Colonic mucosa (tissue), 4 donors: Measurements from ENCODE around the gene VSNL1. TPM values are rescaled to one million over a fixed set of nuclear protein-coding genes. Genes with fewer than 3 reads are reported as not detected.

ENCODE experiments used
- DNase-seq: peaks from one replicate; pipeline ENCODE4 v3.0.0-alpha.2; 2020
- H3K27ac ChIP-seq: fragments of 200-600 bp; one replicate; pipeline ENCODE4 v1.8.0; 2021
- H3K27me3 ChIP-seq: fragments of 200-600 bp; one replicate; pipeline ENCODE4 v1.8.0; 2021
- H3K36me3 ChIP-seq: fragments of 200-600 bp; one replicate; pipeline ENCODE4 v1.8.0; 2021
- H3K4me1 ChIP-seq: fragments of 200-600 bp; one replicate; pipeline ENCODE4 v1.8.0; 2021; ENCODE audit warnings: mild to moderate bottlenecking
- H3K4me3 ChIP-seq: fragments of 200-600 bp; one replicate; pipeline ENCODE4 v1.8.0; 2021
- H3K9ac ChIP-seq, 2 donors: one replicate each; pipeline ENCODE4 v1.7.0; 2013; ENCODE audit warnings: control low read depth in 2 of 2, low read depth in 2 of 2, low read length in 2 of 2
- H3K9me3 ChIP-seq: fragments of 200-600 bp; one replicate; pipeline ENCODE4 v1.8.0; 2021
- intact Hi-C: fragments of 100-400 bp; cut with DNase I; formaldehyde crosslinking; loops from one replicate; pipeline ENCODE4 v1.14.1; 2022
- total RNA-seq, 2 donors: library from RNA; stranded (reverse); fragmentation: NEBNext Ultra II Directional in 1 of 2; extraction: Animal tissue kit (Norgen Biotek cat#: 25700) in 1 of 2; gene quantifications; one replicate each; pipeline ENCODE4 v1.2.1, GENCODE V29; 2021
- TF ChIP-seq, protein P1 (sequence below): fragments of 200-600 bp; IDR thresholded peaks from one replicate; pipeline ENCODE4 v1.8.0; 2022; ENCODE audit warnings: antibody characterized with exemption, mild to moderate bottlenecking
- donor health status: healthy.
- donor health status: DM: no; HTN: no; CAD: no.
- donor health status: DM: no; HTN: no; CAD: no.

Gene VSNL1
- total RNA-seq, 2 donors from 2014 or later: 7.4 to 8.1 TPM

DNA sequence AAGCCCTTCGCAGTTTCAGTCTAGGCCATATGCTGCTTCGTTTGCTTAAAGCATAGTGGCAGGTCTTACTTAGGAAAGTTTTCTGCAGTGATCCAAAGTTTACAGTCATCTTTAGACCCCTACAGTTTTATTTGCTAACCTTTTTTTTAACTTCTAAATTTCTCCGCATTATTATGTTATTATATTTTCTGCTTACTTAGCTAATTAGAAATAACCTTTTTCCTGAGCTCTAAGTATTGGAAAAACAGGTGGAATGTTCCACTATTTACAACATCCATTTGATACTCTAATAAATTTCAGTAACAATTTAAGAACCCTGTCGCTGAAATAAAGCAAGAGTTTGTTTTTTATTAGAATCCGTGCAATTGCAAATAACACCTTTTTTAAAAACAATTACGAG lies 18.2 kb upstream of the VSNL1 start:
- TF ChIP-seq, protein P1, sequence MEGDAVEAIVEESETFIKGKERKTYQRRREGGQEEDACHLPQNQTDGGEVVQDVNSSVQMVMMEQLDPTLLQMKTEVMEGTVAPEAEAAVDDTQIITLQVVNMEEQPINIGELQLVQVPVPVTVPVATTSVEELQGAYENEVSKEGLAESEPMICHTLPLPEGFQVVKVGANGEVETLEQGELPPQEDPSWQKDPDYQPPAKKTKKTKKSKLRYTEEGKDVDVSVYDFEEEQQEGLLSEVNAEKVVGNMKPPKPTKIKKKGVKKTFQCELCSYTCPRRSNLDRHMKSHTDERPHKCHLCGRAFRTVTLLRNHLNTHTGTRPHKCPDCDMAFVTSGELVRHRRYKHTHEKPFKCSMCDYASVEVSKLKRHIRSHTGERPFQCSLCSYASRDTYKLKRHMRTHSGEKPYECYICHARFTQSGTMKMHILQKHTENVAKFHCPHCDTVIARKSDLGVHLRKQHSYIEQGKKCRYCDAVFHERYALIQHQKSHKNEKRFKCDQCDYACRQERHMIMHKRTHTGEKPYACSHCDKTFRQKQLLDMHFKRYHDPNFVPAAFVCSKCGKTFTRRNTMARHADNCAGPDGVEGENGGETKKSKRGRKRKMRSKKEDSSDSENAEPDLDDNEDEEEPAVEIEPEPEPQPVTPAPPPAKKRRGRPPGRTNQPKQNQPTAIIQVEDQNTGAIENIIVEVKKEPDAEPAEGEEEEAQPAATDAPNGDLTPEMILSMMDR: no peak
- intact Hi-C loops: no loop called here

DNA sequence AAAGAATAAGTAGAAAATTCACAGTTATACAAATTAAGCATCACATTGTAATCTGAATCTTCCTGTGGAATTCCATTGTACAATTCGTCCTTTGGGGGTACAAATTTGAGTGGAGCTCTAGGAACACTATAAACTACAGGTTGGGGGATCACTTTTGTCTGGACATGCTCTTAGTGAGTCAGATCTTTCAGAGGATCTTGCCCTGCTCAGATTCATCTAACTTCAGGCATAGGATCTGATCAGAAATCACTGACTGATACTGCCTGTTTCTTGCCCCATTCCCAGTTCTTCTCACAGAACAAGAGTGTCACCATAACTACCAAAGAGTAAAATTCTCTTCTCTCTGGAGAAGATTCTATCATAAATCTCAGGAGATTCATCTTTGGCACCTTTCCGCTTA lies 10.7 kb upstream of the VSNL1 start:
- Histone ChIP-seq H3K9ac (no peak overlapping the region), H3K27me3 (no peaks in the 10 kb centered on the region), H3K36me3 (no peaks in the 10 kb centered on the region), H3K4me3 (no peak overlapping the region), H3K27ac (no peak overlapping the region), H3K4me1 (no peaks in the 10 kb centered on the region), H3K9me3 (no peaks in the 10 kb centered on the region)
- TF ChIP-seq, protein P1: no peak
- DNase-seq: no peak
- intact Hi-C loops: no loop called here

More for the DNA sequence above, 18.2 kb upstream of the VSNL1 start:
- no peak for DNase-seq
- Histone ChIP-seq H3K27me3 (no peaks in the 10 kb centered on the region), H3K9ac (no peak overlapping the region), H3K27ac (no peak overlapping the region), H3K4me3 (no peak overlapping the region), H3K36me3 (no peaks in the 10 kb centered on the region), H3K9me3 (no peaks in the 10 kb centered on the region), H3K4me1 (no peaks in the 10 kb centered on the region)

DNA sequence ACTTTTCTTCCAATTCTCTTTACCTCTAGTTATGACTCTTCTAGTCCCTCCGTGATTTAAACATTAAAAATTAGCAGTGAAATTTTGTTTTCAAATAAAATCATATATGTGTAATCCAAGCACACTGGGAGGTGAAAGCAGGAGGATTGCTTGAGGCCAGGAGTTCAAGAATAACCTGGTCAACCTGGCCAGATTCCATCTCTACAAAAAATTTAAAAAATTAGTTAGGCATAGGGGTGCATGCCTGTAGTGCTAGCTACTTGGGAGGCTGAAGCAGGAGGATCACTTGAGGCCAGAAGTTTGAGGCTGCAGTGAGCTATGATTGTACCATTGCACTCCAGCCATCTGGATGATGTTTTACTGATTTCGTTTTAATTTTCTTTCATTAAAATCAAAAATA lies 7.0 kb upstream of the VSNL1 start:
- no peaks in the 10 kb centered on the region for H3K27me3 ChIP-seq
- no peak overlapping the region for H3K9ac ChIP-seq
- H3K9me3 ChIP-seq: no peaks in the 10 kb centered on the region
- H3K36me3 ChIP-seq: no peaks in the 10 kb centered on the region
- TF ChIP-seq, protein P1: no peak
- no peak for DNase-seq
- H3K27ac ChIP-seq: no peak overlapping the region
- H3K4me1 ChIP-seq: no peaks in the 10 kb centered on the region
- intact Hi-C loops: no loop called here
- no peak overlapping the region for H3K4me3 ChIP-seq

DNA sequence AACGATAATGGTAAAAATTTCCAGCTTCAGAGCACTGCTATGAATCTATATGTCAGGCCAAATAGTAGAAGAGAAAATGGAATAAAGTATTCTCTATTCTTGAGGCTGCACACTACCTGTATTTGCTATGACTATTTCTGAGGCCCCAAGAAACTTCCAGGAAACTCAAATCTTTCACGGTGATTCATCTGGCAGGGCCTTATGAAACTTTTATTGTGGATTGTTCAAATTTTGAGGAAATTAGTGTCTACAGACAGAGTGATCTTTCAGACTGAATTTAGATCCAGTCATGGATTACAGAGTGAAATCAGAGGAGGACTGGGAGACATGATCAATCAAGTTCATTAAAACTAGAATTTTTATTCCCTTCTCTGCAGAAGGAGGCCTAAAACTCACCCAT lies 4.1 kb upstream of the VSNL1 start:
- intact Hi-C loops: no loop called here
- no peak overlapping the region for H3K4me3 ChIP-seq
- no peaks in the 10 kb centered on the region for H3K27me3 ChIP-seq

DNA sequence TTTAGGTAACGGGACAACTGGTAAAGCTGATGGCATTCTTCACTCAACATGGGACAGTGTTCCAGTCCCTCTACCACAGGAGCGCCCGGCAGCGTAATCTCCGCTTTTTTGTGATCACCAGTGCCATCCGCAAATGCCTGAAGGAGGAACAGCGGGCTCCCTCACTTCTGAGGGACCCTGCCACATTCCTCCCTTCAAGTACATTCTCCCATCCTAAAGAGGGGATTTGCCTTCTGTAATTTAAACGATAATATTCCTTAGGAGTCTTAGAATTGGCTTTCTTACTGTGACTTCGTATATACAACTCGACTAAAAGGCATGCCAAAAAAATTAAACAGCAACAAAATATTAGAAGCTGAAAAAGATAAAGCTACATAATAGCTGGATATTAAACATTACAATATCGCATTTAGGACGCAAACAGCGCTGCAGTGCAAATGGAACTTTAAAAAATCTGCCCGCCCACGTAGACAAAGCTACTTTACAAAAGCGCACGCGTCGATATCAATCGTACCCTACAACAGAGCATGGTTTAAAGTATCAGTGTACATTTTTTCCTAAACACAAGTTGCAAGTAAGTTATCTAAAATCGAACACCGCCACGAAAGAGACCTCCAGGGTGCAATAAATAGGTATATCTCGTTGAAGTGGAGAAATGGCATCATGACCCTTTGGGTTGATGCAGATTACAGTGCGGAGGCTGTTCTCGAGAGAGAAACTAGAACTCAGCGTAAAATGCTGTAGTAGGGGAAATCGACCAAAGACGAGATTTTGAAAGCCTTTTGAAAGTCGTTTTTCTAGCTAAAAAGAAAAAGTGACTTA lies 2.3 kb upstream of the VSNL1 start:
- TF ChIP-seq, protein P1: no peak
- DNase-seq: peak; percentile 44
- Histone ChIP-seq H3K4me1 (no peaks in the 10 kb centered on the region), H3K4me3 (peak overlapping the region; percentile 49), H3K9me3 (no peaks in the 10 kb centered on the region), H3K9ac (peak overlapping the region; percentile 37 to 89), H3K27ac (peak overlapping the region; percentile 83), H3K27me3 (no peaks in the 10 kb centered on the region), H3K36me3 (no peaks in the 10 kb centered on the region)
- intact Hi-C loops: no loop called here

More for the DNA sequence above, 4.1 kb upstream of the VSNL1 start:
- TF ChIP-seq, protein P1: no peak
- no peaks in the 10 kb centered on the region for H3K4me1 ChIP-seq
- H3K9ac ChIP-seq: no peak overlapping the region
- H3K9me3 ChIP-seq: no peaks in the 10 kb centered on the region
- H3K27ac ChIP-seq: no peak overlapping the region
- H3K36me3 ChIP-seq: no peaks in the 10 kb centered on the region
- no peak for DNase-seq
